K562 (cell line): ENCODE results near the gene ITPR2. TPM values are rescaled to one million over a fixed set of nuclear protein-coding genes. Genes with fewer than 3 reads are reported as not detected.

Experiments used
- ATAC-seq: fragments of 200-7000 bp; cut with Tn5 transposase; 3 replicates; pipeline ENCODE4 v1.9.1; 2020; ENCODE audit warnings: moderate library complexity
- BruUV-seq: library from RNA; stranded (reverse); fragments of 400-500 nt; replicated peaks from 2 replicates; lab custom pipeline; 2021; lab: Mats Ljungman, UMichigan
- CTCF ChIA-PET: fragments of 300-600 bp; formaldehyde crosslinking; extraction: SDS; loops from one replicate; lab custom pipeline; 2021; ENCODE audit warnings: low intra/inter-chr PET ratio; lab: Yijun Ruan, JAX
- POLR2A ChIA-PET: fragments of 300-600, 350-650 bp; sonication (Branson Sonifier 250); formaldehyde crosslinking; extraction: SDS; loops from one replicate; lab custom pipeline; 2021; ENCODE audit warnings: antibody characterized with exemption, inconsistent platforms; lab: Yijun Ruan, JAX
- DNase-seq, 4 experiments: peaks; one replicate each; pipeline versions ENCODE4 v3.0.0 to v3.0.0-alpha.2; 2011 to 2018; ENCODE audit warnings: low spot score in 3 of 4, mixed read lengths in 3 of 4; ENCODE audit errors: extremely low read depth in 1 of 4
- FAIRE-seq: peaks from 2 replicates; lab custom pipeline; 2011; peaks lifted over from hg19 to GRCh38; lab: Jason Lieb, UNC
- H2AFZ ChIP-seq: 2 replicates; pipeline ENCODE4 v1.6.0; 2011; ENCODE audit warnings: low read depth, low read length, control low read depth, inconsistent platforms
- H3K27ac ChIP-seq: fragments of 200-600 bp; 3 replicates; pipeline ENCODE4 v1.8.0; 2011; ENCODE audit warnings: low read depth, mild to moderate bottlenecking, control low read depth, inconsistent platforms, low read length, moderate library complexity, mixed read lengths; ENCODE audit errors: extremely low read depth
- H3K27me3 ChIP-seq, 2 experiments: fragments of 300-600 bp in 1 of 2; 2 replicates in 1 of 2; 3 replicates in 1 of 2; pipeline versions ENCODE4 v1.6.0 to v1.8.0; 2011; ENCODE audit warnings: inconsistent platforms in 2 of 2, low read length in 2 of 2, mild to moderate bottlenecking in 1 of 2, mixed read lengths in 1 of 2, moderate library complexity in 1 of 2; ENCODE audit not compliant: control insufficient read depth in 2 of 2, insufficient read depth in 2 of 2
- H3K36me3 ChIP-seq: fragments of 300-600 bp; 3 replicates; pipeline ENCODE4 v1.8.0; 2011; ENCODE audit warnings: mild to moderate bottlenecking, low read length, inconsistent platforms; ENCODE audit not compliant: control insufficient read depth, insufficient read depth
- H3K4me1 ChIP-seq, 2 experiments: fragments of 200-600 bp in 1 of 2; replicated peaks in 1 of 2; 2 replicates in 1 of 2; 3 replicates in 1 of 2; pipeline versions ENCODE4 v1.5.1 to v1.8.0; 2011; ENCODE audit warnings: inconsistent platforms in 2 of 2, low read length in 2 of 2, mild to moderate bottlenecking in 1 of 2, mixed read lengths in 1 of 2, moderate library complexity in 1 of 2; ENCODE audit not compliant: control insufficient read depth in 2 of 2, insufficient read depth in 2 of 2
- H3K4me2 ChIP-seq: 2 replicates; pipeline ENCODE4 v1.6.1; 2011; ENCODE audit warnings: low read length, control low read depth, inconsistent platforms, mixed read lengths; ENCODE audit not compliant: insufficient read depth
- H3K4me3 ChIP-seq: fragments of 200-600 bp; sonication (generic), shearing (Covaris generic); 2 replicates; pipeline ENCODE4 v1.5.1; 2016; ENCODE audit warnings: control low read depth, inconsistent platforms
- H3K79me2 ChIP-seq: fragments of 200-600 bp; 3 replicates; pipeline ENCODE4 v1.8.0; 2011; ENCODE audit warnings: low read length, inconsistent platforms; ENCODE audit not compliant: control insufficient read depth, insufficient read depth
- H3K9ac ChIP-seq, 2 experiments: 2 replicates each; pipeline versions ENCODE4 v1.6.0 to v1.6.1; 2011; ENCODE audit warnings: low read depth in 2 of 2, low read length in 2 of 2, control low read depth in 1 of 2, inconsistent platforms in 1 of 2, mild to moderate bottlenecking in 1 of 2, mixed read lengths in 1 of 2; ENCODE audit not compliant: insufficient read depth in 1 of 2
- H3K9me1 ChIP-seq: one replicate; pipeline ENCODE4 v1.6.0; 2011; ENCODE audit warnings: inconsistent platforms, mild to moderate bottlenecking, low read length, moderate library complexity; ENCODE audit not compliant: control insufficient read depth, insufficient read depth
- H3K9me3 ChIP-seq: replicated peaks from 2 replicates; pipeline ENCODE4 v1.5.1; 2011; ENCODE audit warnings: low read depth, low read length, inconsistent platforms; ENCODE audit not compliant: control insufficient read depth, insufficient read depth
- H4K20me1 ChIP-seq: replicated peaks from 2 replicates; pipeline ENCODE4 v1.6.1; 2011; ENCODE audit warnings: low read length, inconsistent platforms, mixed read lengths; ENCODE audit not compliant: control insufficient read depth, insufficient read depth
- ATF7 ChIP-seq: fragments of 450-650 bp; IDR thresholded peaks from 2 replicates; pipeline ENCODE4 v1.7.1; 2014; ENCODE audit warnings: mild to moderate bottlenecking, moderate library complexity
- CBX8 ChIP-seq: fragments of 200-600 bp; sonication (generic); IDR thresholded peaks from 2 replicates; pipeline ENCODE4 v1.6.1; 2012; ENCODE audit warnings: borderline replicate concordance, mixed run types, low read depth, mild to moderate bottlenecking, moderate library complexity, mixed read lengths, low read length, control low read depth, inconsistent platforms; ENCODE audit not compliant: poor library complexity, severe bottlenecking; ENCODE audit errors: extremely low read depth
- HMGXB4 ChIP-seq: sonication (generic); formaldehyde crosslinking; IDR thresholded peaks from 2 replicates; pipeline ENCODE4 v1.8.1; 2023; ENCODE audit warnings: mild to moderate bottlenecking, missing genetic modification reagents
- MAFF ChIP-seq: IDR thresholded peaks from 2 replicates; pipeline ENCODE4 v1.6.1; 2012; ENCODE audit warnings: low read length, improper control_type of control experiment
- YY1 ChIP-seq, 3 experiments: IDR thresholded peaks; 2 replicates each; pipeline ENCODE4 v1.6.1; 2011; ENCODE audit warnings: low read length in 2 of 3, mild to moderate bottlenecking in 2 of 3, moderate library complexity in 2 of 3, borderline replicate concordance in 1 of 3, control low read depth in 1 of 3, low read depth in 1 of 3; ENCODE audit not compliant: insufficient read depth in 3 of 3, insufficient replicate concordance in 2 of 3, control insufficient read depth in 1 of 3, insufficient read length in 1 of 3; ENCODE audit errors: extremely low read depth in 1 of 3
- WGBS: fragments of 100-300 bp; shearing (Covaris generic); methylation state at CpG from one replicate; pipeline ENCODE4 v1.1.6; 2016; ENCODE audit warnings: low coverage, mixed read lengths; ENCODE audit not compliant: insufficient coverage; ENCODE audit errors: missing lambda C conversion rate; 5-methylcytosine and 5-hydroxymethylcytosine counted together
- in situ Hi-C: fragments of 300-500 bp; cut with MboI; formaldehyde crosslinking; loops from 4 replicates; pipeline ENCODE4 v1.15.0; 2018; ENCODE audit warnings: inconsistent platforms, mixed read lengths
- intact Hi-C: fragments of 100-400 bp; cut with micrococcal nuclease; formaldehyde crosslinking; loops from 2 replicates; pipeline ENCODE4 v1.14.2; 2022
- polyA plus RNA-seq, 8 experiments: library from polyadenylated mRNA; depleted of rRNA in 4 of 8; stranded (reverse) in 5 of 8; unstranded in 3 of 8; fragments of >200 nt; fragmentation: Nextera tagmentation in 2 of 8; fragmentation: Illumina TruSeq in 1 of 8; extraction: Ambion mirVana in 2 of 8; extraction: Trizol in 1 of 8; gene quantifications; 2 replicates each; pipeline versions ENCODE4 v1.2.1 to v1.2.3, GENCODE V29; 2011 to 2014; ENCODE audit warnings: inconsistent platforms in 1 of 8, missing spikeins in 1 of 8
- total RNA-seq, 7 experiments: library from RNA; depleted of rRNA in 6 of 7; stranded (reverse); fragments of >200 nt in 6 of 7; fragmentation: Illumina TruSeq in 2 of 7; extraction: Trizol in 2 of 7; gene quantifications; 2 replicates each; pipeline versions ENCODE4 v1.2.1 to v1.2.3, GENCODE V29; 2011 to 2021; ENCODE audit warnings: low replicate concordance in 1 of 7

ITPR2 gene
- total and polyA plus RNA-seq, 9 of the 15 experiments (the other 6 are each of a cell fraction or from before 2014, with no cell fraction given) = 0.21 to 3.3 (median 0.95) TPM

GRCh38 chr12:26839512-26839911 lies 6.5 kb upstream of the ITPR2 start (continued):
- TF ChIP-seq HMGXB4 (no peak), ATF7 (no peak)

DNA sequence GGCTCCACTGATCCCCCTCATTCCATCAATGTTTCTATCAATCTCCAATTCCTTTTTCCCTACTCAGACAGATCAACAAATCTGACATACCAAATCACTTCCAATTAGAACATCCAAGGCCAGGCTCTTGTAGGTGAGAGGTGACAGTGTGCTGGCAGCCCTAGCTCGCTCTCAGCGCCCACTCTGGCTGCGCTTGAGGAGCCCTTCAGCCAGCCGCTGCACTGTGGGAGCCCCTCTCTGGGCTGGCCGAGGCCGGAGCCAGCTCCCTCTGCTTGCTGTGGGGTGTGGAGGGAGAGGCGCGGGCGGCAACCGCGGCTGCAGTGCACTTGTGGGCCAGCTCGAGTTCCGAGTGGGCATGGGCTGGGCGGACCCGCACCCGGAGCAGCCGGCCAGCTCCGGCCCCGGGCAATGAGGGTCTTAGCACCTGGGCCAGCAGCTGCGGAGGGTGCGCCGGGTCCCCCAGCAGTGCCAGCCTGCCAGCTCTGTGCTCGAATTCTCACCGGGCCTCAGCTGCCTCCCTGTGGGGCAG lies 6.0 kb upstream of the ITPR2 start:
- H3K27me3 ChIP-seq = peaks cover 0 to 4% of the 10 kb centered on the region in 2 experiments; a peak in 1 of 5 replicates
- BruUV-seq = no TSS peak
- ATAC-seq = no peak
- no peaks in the 10 kb centered on the region for H3K9me1 ChIP-seq
- no peaks in the 10 kb centered on the region; the same call in 1 of the 2 replicates for H3K9me3 ChIP-seq
- no peak for FAIRE-seq
- CTCF ChIA-PET = no interaction called here
- H3K4me2 ChIP-seq = no peak overlapping the region
- peaks cover 0 to under 1% of the 10 kb centered on the region in 2 experiments; a peak in 1 of 5 replicates for H3K4me1 ChIP-seq
- DNase-seq = no peak
- TF ChIP-seq YY1 (IDR thresholded peaks at IDR 0.05; ENCODE audit: borderline replicate concordance in 1 of 3, control insufficient read depth in 1 of 3, extremely low read depth in 1 of 3, insufficient read depth in 3 of 3, insufficient read length in 1 of 3, insufficient replicate concordance in 2 of 3, low read depth in 1 of 3, low read length in 2 of 3) = no peak
- no peak for TF ChIP-seq MAFF
- TF ChIP-seq CBX8 = no peak
- WGBS = 20% methylated on average over 10 of the region's 24 CpGs
- no peaks in the 10 kb centered on the region for H3K79me2 ChIP-seq
- POLR2A ChIA-PET = interaction anchor here (0.6 kb wide), 1 partner anchor 312 kb away, joined by 4 read pairs; no protein-coding TSS in a partner anchor
- no peak overlapping the region for H3K9ac ChIP-seq
- intact Hi-C loops = no loop called here
- no peak overlapping the region for H3K27ac ChIP-seq
- H4K20me1 ChIP-seq = no peaks in the 10 kb centered on the region
- in situ Hi-C loops = no loop called here
- H2AFZ ChIP-seq = no peak overlapping the region
- H3K36me3 ChIP-seq = no peaks in the 10 kb centered on the region
- H3K4me3 ChIP-seq = no peak overlapping the region
